Neuronal stem cell (in vitro differentiated cells): ENCODE results near the gene GREB1.

Source experiments
- DNase-seq: peaks from one replicate; pipeline ENCODE4 v3.0.0-alpha.2; 2013; ENCODE audit warnings: low spot score
- H2AFZ ChIP-seq: one replicate; pipeline ENCODE4 v1.6.1; 2013; ENCODE audit warnings: mild to moderate bottlenecking, low read length, inconsistent platforms
- H2AK5ac ChIP-seq: 2 replicates; pipeline ENCODE4 v1.6.1; 2013; ENCODE audit warnings: low read depth, mild to moderate bottlenecking, inconsistent platforms, low read length, moderate library complexity, mixed read lengths
- H2BK120ac ChIP-seq: 2 replicates; pipeline ENCODE4 v1.6.1; 2013; ENCODE audit warnings: low read depth, mild to moderate bottlenecking, inconsistent platforms, low read length, moderate library complexity, mixed read lengths
- H2BK12ac ChIP-seq: one replicate; pipeline ENCODE4 v1.6.1; 2013; ENCODE audit warnings: low read length, inconsistent platforms
- H2BK15ac ChIP-seq: 2 replicates; pipeline ENCODE4 v1.6.1; 2013; ENCODE audit warnings: mild to moderate bottlenecking, low read length, inconsistent platforms, mixed read lengths
- H2BK5ac ChIP-seq: one replicate; pipeline ENCODE4 v1.6.1; 2013; ENCODE audit warnings: inconsistent platforms, mild to moderate bottlenecking, low read length, moderate library complexity
- H3K14ac ChIP-seq: one replicate; pipeline ENCODE4 v1.6.1; 2013; ENCODE audit warnings: low read length, inconsistent platforms
- H3K18ac ChIP-seq: 2 replicates; pipeline ENCODE4 v1.6.1; 2013; ENCODE audit warnings: low read length, inconsistent platforms
- H3K23ac ChIP-seq: 2 replicates; pipeline ENCODE4 v1.6.1; 2013; ENCODE audit warnings: low read depth, mild to moderate bottlenecking, mixed read lengths, low read length, inconsistent platforms; ENCODE audit not compliant: poor library complexity
- H3K27ac ChIP-seq: replicated peaks from 3 replicates; pipeline ENCODE4 v1.5.1; 2013; ENCODE audit warnings: low read length, inconsistent platforms
- H3K27me3 ChIP-seq, 3 experiments: 2 replicates each; pipeline ENCODE4 v1.6.1; 2013; ENCODE audit warnings: low read length in 3 of 3, mild to moderate bottlenecking in 2 of 3, inconsistent platforms in 1 of 3, low read depth in 1 of 3, mixed read lengths in 1 of 3, moderate library complexity in 1 of 3; ENCODE audit not compliant: control insufficient read depth in 3 of 3, insufficient read depth in 3 of 3
- H3K36me3 ChIP-seq, 2 donors: replicated peaks in 1 of 2; 2 replicates each; pipeline ENCODE4 v1.6.1; 2013; ENCODE audit warnings: low read length in 2 of 2; ENCODE audit not compliant: control insufficient read depth in 2 of 2, insufficient read depth in 2 of 2
- H3K4ac ChIP-seq: 2 replicates; pipeline ENCODE4 v1.6.1; 2013; ENCODE audit warnings: inconsistent platforms, mild to moderate bottlenecking, low read length, moderate library complexity
- H3K4me1 ChIP-seq, 2 donors: 1 replicate in 1 of 2; 2 replicates in 1 of 2; pipeline ENCODE4 v1.6.1; 2013; ENCODE audit warnings: low read length in 2 of 2, low read depth in 1 of 2; ENCODE audit not compliant: control insufficient read depth in 2 of 2, insufficient read depth in 1 of 2
- H3K4me2 ChIP-seq: one replicate; pipeline ENCODE4 v1.6.1; 2013; ENCODE audit warnings: mild to moderate bottlenecking, low read length, inconsistent platforms; ENCODE audit not compliant: insufficient read depth, poor library complexity, severe bottlenecking
- H3K4me3 ChIP-seq, 2 donors: 2 replicates each; pipeline ENCODE4 v1.5.1; 2013; ENCODE audit warnings: low read length in 2 of 2, mild to moderate bottlenecking in 2 of 2, inconsistent platforms in 1 of 2, moderate library complexity in 1 of 2
- H3K79me1 ChIP-seq: one replicate; pipeline ENCODE4 v1.6.1; 2013; ENCODE audit warnings: low read depth, mild to moderate bottlenecking, inconsistent platforms, low read length, moderate library complexity
- H3K9ac ChIP-seq: one replicate; pipeline ENCODE4 v1.6.1; 2013; ENCODE audit warnings: mild to moderate bottlenecking, low read depth, low read length, inconsistent platforms; ENCODE audit not compliant: poor library complexity
- H3K9me3 ChIP-seq, 2 donors: replicated peaks in 1 of 2; 2 replicates each; pipeline versions ENCODE3 to v1.6.1; 2013; ENCODE audit warnings: low read length in 2 of 2, mild to moderate bottlenecking in 2 of 2, inconsistent platforms in 1 of 2, low read depth in 1 of 2, mixed read lengths in 1 of 2, moderate library complexity in 1 of 2; ENCODE audit not compliant: control insufficient read depth in 2 of 2, insufficient read depth in 1 of 2
- H4K8ac ChIP-seq: one replicate; pipeline ENCODE4 v1.6.1; 2013; ENCODE audit warnings: low read depth, mild to moderate bottlenecking, inconsistent platforms, low read length, moderate library complexity
- H4K91ac ChIP-seq: one replicate; pipeline ENCODE4 v1.6.1; 2013; ENCODE audit warnings: low read length, low read depth, mild to moderate bottlenecking, inconsistent platforms; ENCODE audit not compliant: poor library complexity
- WGBS, 2 donors: extraction: QIAGEN DNeasy Blood & Tissue Kit; methylation state at CpG; one replicate each; pipeline ENCODE4 v1.1.7; 2013; ENCODE audit warnings: missing lambda C conversion rate in 2 of 2, mixed read lengths in 1 of 2; ENCODE audit not compliant: insufficient read length in 2 of 2, insufficient replicate concordance in 1 of 2; ENCODE audit errors: extremely low coverage in 2 of 2; 5-methylcytosine and 5-hydroxymethylcytosine counted together

Gene GREB1

DNA sequence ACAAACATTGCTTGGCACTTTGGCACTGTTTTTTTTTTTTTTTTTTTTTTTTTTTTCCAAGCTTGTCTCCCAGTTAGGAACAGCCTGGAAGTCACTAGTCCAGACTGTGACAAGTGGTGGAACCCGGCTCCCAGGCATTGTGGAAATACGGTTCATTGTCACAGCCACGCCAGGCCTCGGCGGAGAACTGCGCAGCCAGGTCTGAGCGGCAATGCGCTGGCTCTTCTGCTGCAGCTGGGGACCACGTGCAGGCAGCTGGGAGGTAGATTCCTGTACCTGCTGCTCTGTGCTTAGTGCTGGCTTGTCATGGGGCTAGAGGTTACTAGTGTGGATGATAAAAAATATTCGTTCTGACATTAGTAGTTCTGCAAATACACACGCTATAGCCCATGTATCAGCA, 131.2 kb downstream of the GREB1 start:
- H3K4ac ChIP-seq = no peak overlapping the region
- no peak overlapping the region for H3K9ac ChIP-seq
- no peaks in the 10 kb centered on the region for H3K79me1 ChIP-seq
- no peaks in the 10 kb centered on the region for H3K36me3 ChIP-seq
- no peak overlapping the region for H3K14ac ChIP-seq
- peaks cover 0 to 31% (median 13%) of the 10 kb centered on the region in 3 experiments for H3K27me3 ChIP-seq
- H3K27ac ChIP-seq = no peak overlapping the region
- no peak overlapping the region for H3K4me3 ChIP-seq
- no peak overlapping the region for H3K23ac ChIP-seq
- H2BK15ac ChIP-seq = no peak overlapping the region
- no CpG with 5 or more reads among the region's 11 CpGs for WGBS, 2 donors
- H4K8ac ChIP-seq = no peak overlapping the region
- H3K4me1 ChIP-seq = peaks cover 0 to 4% of the 10 kb centered on the region in 2 donors
- no peak overlapping the region for H4K91ac ChIP-seq
- H3K18ac ChIP-seq = no peak overlapping the region
- no peak overlapping the region for H2AK5ac ChIP-seq
- H2BK12ac ChIP-seq = no peak overlapping the region
- H3K4me2 ChIP-seq = no peak overlapping the region
- no peak for DNase-seq
- peaks cover 5 to 11% of the 10 kb centered on the region in 2 donors for H3K9me3 ChIP-seq
- no peak overlapping the region for H2BK5ac ChIP-seq
- H2BK120ac ChIP-seq = no peak overlapping the region
- no peak overlapping the region for H2AFZ ChIP-seq

DNA sequence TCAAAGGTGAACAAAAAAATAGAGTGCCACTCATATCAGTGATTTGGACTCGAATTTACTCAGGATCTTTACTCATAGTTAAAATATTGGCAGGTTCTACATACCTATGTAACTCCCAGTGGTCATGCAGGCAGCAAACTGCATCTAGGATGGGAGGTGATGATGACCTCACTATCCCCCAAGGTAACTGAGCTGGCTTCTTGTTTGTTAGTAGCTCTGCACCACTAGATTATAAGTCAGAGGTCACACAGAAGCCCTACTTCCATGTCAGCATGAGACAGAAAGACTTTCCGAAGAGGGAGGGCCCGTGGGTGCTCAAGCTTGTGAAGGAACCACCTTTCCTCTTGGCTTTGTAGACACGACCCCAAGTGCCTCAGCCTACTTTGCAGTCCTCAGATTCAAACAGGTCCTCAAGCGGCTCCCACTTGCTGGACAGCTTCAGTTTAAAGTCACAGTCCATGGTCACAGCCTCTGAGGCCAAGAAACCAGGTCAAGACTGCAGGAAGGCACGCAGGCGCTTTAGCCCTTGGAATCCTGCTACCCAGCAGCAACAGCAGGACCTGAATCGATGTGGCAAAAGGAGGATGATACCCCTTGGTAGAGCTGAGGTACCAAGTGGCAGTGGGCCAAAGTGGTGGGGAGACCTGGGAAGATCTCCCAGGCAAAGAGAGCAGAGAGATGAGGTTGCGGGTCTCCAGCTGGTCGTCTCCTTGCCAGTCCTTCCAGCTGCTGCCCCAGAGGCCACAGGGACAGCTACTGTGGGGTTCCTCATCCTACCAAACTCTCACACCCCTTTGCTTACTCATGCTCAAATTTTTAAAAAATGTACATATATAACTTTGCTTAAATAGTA, 131.9 kb downstream of the GREB1 start:
- Histone ChIP-seq H3K4ac (no peak overlapping the region), H3K4me3 (no peak overlapping the region), H3K9me3 (peaks cover 5 to 11% of the 10 kb centered on the region in 2 donors), H3K4me1 (peaks cover 0 to 5% of the 10 kb centered on the region in 2 donors), H2BK120ac (no peak overlapping the region), H3K14ac (no peak overlapping the region), H2AK5ac (no peak overlapping the region), H3K4me2 (no peak overlapping the region), H3K27me3 (peaks cover 0 to 39% (median 17%) of the 10 kb centered on the region in 3 experiments), H3K9ac (no peak overlapping the region), H2AFZ (no peak overlapping the region), H3K23ac (peak overlapping the region; percentile 44), H2BK15ac (no peak overlapping the region), H3K18ac (no peak overlapping the region), H3K36me3 (no peaks in the 10 kb centered on the region), H2BK5ac (no peak overlapping the region), H3K27ac (no peak overlapping the region), H4K8ac (no peak overlapping the region), H2BK12ac (no peak overlapping the region), H3K79me1 (no peaks in the 10 kb centered on the region), H4K91ac (no peak overlapping the region)
- no peak for DNase-seq
- no CpG with 5 or more reads among the region's 10 CpGs for WGBS, 2 donors

DNA sequence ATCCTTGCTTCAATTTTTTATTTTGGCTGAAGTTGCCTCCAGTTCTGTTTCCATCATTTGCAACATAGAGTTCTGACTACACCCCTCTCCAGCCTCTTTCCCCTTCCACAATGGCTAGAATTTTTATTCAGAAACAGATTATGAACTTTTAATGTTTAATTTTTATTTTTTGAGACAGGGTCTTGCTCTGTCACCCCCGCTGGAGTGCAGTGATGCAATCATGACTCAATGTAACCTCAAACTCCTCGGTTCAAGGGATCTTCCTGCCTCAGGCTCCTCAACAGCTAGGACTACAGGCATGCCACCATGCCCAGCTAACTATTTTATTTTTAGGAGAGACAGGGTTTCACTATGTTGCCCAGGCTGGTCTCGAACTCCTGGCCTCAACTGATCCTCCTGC, 133.3 kb downstream of the GREB1 start:
- Histone ChIP-seq H3K9ac (no peak overlapping the region), H4K8ac (no peak overlapping the region), H3K4me2 (no peak overlapping the region), H3K27me3 (peaks cover 0 to 46% (median 17%) of the 10 kb centered on the region in 3 experiments), H2BK120ac (no peak overlapping the region), H2AFZ (no peak overlapping the region), H3K27ac (no peak overlapping the region), H4K91ac (no peak overlapping the region), H2AK5ac (no peak overlapping the region), H3K4ac (no peak overlapping the region), H3K79me1 (no peaks in the 10 kb centered on the region), H3K4me1 (peaks cover 0 to 5% of the 10 kb centered on the region in 2 donors), H2BK12ac (no peak overlapping the region), H3K18ac (no peak overlapping the region), H3K36me3 (no peaks in the 10 kb centered on the region), H3K14ac (no peak overlapping the region), H3K4me3 (no peak overlapping the region), H3K23ac (no peak overlapping the region), H2BK15ac (no peak overlapping the region), H2BK5ac (no peak overlapping the region), H3K9me3 (peaks cover 5 to 6% of the 10 kb centered on the region in 2 donors)
- no peak for DNase-seq
- WGBS, 2 donors = no CpG with 5 or more reads among the region's 3 CpGs

DNA sequence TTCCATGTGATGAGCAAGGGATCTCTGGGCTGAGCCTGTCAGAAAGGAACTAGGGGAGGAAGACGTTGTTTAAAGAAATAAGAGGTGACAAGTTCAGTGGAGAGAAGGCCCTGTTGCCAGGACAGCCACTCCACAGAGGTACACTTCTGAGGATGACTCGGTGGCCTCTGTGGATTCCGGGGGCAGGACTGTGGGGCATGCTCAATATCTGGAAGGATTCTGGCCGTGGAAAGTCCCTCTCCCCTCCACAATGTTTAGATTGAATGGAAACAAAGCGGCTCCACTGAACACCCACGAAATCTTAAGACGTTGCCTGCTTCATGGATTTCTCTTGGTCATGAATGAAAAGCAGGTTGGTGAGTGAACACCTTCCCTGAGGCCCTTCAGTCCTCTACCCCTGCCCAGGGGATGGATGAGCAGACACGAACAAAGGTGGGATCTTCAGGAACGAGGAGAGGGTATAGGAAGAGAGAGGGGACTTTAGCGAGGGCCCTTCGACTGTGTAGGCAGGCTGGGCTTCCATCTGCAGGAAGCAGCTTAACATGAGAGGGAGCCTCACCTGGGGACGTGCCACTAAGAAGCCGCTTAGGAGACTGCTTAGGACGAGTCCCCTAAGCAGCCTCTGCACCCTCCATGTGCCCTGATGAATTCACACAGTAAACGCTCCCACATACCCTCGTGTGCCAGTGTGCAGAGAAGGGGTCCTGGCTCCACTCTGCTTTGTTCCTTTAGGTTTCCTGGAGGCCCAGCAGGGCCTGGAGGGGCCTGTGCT, 134.2 kb downstream of the GREB1 start:
- Histone ChIP-seq H3K9ac (no peak overlapping the region), H3K4me3 (no peak overlapping the region), H2AFZ (no peak overlapping the region), H4K91ac (no peak overlapping the region), H3K27me3 (peaks cover 0 to 46% (median 17%) of the 10 kb centered on the region in 3 experiments), H2AK5ac (no peak overlapping the region), H4K8ac (no peak overlapping the region), H3K9me3 (peaks cover under 1 to 5% of the 10 kb centered on the region in 2 donors), H2BK5ac (no peak overlapping the region), H3K36me3 (no peaks in the 10 kb centered on the region), H3K18ac (no peak overlapping the region), H3K4ac (no peak overlapping the region), H3K4me2 (no peak overlapping the region), H3K14ac (no peak overlapping the region), H2BK12ac (no peak overlapping the region), H2BK15ac (no peak overlapping the region), H3K23ac (no peak overlapping the region), H3K4me1 (peaks cover 0 to 5% of the 10 kb centered on the region in 2 donors), H3K27ac (no peak overlapping the region), H3K79me1 (no peaks in the 10 kb centered on the region), H2BK120ac (no peak overlapping the region)
- no peak for DNase-seq
- WGBS, 2 donors = no CpG with 5 or more reads among the region's 16 CpGs
